ENCODE data around the gene MOCOS. TPM values are rescaled to one million over a fixed set of nuclear protein-coding genes. Genes with fewer than 3 reads are reported as not detected.

The MOCOS gene
- total RNA-seq, 1 donor from 2014 or later: 7.5 TPM

DNA sequence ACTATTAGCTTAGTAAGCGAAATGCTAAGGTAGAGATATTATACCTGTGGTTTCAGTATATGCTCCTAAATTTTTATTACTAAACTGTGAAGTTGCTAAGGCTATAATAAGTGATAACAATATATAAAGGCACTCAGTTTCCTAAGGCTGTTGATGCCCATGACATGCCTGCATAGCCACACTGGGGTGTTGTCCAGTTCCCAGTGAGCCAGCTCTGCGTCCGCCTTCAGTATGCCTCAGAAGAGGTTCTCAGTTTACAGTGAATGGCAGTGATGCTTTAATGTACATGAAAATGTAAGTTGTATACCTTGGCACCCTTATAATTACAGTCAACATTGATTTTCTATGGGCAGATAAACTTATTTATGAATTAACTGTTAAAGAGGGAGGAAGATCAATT is 117.4 kb downstream of the MOCOS start:
- DNase-seq (ENCODE audit: low spot score): no peak

DNA sequence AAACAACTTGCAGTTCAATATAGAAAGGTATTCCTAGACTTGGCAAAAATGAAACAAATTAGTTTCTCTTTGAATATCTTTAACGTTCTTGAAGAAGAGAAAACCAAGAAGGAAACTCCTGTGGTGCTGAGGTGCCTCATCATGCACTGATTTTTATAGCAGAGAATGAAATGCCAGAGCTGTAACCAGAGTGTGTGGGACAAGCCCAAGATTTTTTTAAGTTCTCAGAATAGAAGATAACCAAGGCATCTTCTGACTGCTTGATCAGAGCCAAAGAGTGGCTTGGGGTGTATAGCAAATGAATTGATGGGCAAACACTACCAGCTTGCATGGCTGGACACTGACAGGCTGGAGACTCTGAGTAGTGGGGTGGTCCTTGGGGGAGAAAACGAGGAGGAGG is 118.1 kb downstream of the MOCOS start:
- no peak for DNase-seq (ENCODE audit: low spot score)

GRCh38 chr18:36307513-36307912 is 120.2 kb downstream of the MOCOS start:
- DNase-seq (ENCODE audit: low spot score): no peak

DNA sequence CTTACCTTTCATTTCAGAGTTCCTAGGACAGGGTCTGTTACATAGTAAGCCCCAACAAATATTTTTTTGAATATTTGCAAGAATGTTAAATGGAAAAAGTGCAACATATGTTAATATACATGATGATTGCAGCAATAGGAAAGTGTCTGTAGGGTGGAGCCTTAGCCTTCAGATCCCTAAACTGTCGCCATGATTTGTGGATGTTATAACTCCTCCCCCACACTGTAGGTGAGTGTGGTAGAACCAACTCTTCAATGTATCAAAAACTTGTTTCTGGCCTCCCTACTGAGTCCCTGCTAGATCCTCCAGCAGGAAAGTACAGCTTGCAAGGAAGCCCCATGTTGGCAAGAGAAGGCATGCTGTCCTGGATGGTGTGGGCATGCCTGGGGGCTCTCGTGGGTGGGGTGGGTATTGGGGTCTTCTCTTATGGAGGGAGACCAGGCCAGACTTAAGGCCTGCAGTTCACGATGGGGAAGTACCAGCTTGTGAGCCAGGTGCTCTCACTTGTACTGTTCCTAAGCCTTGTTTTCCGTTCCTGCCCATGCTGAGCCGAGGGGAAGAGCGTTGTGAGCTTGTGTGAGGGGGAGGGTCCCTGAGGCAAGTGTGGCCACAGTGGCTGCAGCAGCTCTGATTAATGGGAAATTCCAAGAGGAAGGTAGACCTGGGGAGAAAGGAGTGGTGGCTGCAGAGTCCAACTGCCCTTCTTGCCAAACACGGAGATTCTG is 121.6 kb downstream of the MOCOS start:
- no peak for DNase-seq (ENCODE audit: low spot score)

GRCh38 chr18:36309436-36310391 is 122.4 kb downstream of the MOCOS start:
- DNase-seq (ENCODE audit: low spot score): peak; percentile 29

GRCh38 chr18:36311026-36311570 is 123.8 kb downstream of the MOCOS start:
- DNase-seq (ENCODE audit: low spot score): no peak

GRCh38 chr18:36312806-36313395 is 125.6 kb downstream of the MOCOS start:
- no peak for DNase-seq (ENCODE audit: low spot score)

GRCh38 chr18:36314098-36314497 is 126.8 kb downstream of the MOCOS start:
- no peak for DNase-seq (ENCODE audit: low spot score)

GRCh38 chr18:36314754-36315153 is 127.5 kb downstream of the MOCOS start:
- DNase-seq (ENCODE audit: low spot score): no peak

DNA sequence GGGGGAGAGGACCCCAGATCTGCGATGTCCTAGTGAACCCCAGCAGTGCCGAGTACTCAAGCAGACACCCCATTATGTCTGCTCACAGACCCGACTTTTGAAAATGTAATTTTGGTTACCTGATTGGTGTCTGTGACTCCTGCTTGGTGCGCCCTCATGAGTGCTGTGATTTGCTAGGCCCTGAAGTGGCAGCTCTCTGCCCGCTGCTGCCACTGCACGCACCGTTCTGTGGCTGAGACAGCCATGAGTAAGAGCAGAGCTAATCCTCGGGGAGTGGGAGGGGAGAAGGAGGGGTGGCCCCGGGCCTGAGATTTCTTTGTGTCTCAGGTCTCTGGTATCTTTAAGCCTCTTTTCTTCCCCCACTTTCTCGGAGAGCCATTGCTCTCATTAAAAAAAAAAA is 128.4 kb downstream of the MOCOS start:
- no peak for DNase-seq (ENCODE audit: low spot score)

DNA sequence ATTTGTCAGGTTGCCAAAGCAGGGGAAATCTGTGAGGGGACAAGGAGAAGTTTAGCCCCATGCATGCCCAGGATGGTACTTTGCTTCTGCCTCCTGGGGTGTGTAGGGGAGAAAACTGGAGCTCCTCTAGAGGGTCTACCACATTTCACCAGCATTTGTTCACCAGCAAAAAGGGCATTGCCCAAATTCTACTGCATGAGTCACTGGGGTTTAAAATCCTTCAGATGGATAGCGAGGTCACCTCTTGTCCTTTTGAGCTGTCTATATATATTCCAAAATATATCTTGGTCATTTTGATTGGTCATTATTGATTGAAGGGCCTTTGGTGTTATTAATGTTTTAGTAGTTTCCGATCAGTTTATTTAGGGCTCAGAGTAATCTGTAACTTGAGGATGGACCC is 128.9 kb downstream of the MOCOS start:
- no peak for DNase-seq (ENCODE audit: low spot score)

Other genes starting within 250 kb of the MOCOS start
- 51.4 TPM for gene RPRD1A, start 119.9 kb upstream of the MOCOS start, total RNA-seq
- gene SLC39A6, start 58.2 kb upstream of the MOCOS start, total RNA-seq: 35.0 TPM
- gene ELP2, start 57.6 kb upstream of the MOCOS start, total RNA-seq: 65.5 TPM
- gene FHOD3, start 110.2 kb downstream of the MOCOS start, total RNA-seq: 24.9 TPM